GM10847 (cell line): ENCODE measurements around the gene METTL2A.
A peak's percentile ranks its signal among the peaks of the same experiment; 100 is the strongest.

Experiments
- POLR2A ChIP-seq: IDR thresholded peaks from 2 replicates; pipeline ENCODE4 v1.6.1; 2011; ENCODE audit not compliant: insufficient read length; ENCODE audit errors: extremely low read depth

Gene METTL2A, protein sequence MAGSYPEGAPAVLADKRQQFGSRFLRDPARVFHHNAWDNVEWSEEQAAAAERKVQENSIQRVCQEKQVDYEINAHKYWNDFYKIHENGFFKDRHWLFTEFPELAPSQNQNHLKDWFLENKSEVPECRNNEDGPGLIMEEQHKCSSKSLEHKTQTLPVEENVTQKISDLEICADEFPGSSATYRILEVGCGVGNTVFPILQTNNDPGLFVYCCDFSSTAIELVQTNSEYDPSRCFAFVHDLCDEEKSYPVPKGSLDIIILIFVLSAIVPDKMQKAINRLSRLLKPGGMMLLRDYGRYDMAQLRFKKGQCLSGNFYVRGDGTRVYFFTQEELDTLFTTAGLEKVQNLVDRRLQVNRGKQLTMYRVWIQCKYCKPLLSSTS

DNA sequence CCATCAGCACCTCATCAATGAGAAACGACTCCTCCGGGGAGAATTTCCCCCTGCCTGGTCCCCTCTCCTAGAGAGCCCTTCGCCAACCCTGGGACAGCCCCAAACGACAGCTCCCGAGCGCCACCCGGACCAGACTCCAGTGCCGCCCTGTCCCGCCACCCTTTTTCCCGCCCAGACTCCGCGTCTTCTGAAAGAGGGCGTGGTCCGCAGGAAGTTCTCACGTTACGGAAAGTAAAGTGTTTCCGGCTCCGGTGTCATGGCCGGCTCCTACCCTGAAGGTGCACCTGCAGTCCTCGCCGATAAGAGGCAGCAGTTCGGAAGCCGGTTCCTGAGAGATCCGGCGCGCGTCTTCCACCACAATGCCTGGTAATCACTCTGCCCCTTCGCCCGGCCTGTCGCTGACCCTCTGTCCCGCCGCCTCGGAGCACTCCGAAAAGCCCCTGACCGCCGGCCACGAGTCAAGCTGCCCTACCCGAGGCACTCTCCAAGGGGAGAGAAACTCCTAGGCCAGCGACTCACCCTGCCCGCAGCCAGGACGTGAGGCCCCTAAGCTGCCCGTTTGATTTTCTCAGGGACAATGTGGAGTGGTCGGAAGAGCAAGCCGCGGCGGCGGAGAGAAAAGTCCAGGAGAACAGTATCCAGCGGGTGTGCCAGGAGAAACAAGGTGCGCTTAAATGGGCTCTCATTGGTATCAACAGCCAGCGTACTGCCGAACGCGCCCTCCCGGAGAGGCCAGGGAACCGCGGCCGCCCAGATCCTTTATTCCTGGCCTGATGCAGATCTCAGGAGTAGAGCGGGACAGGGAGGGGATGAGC is at the start of gene METTL2A:
TSS of gene METTL2A (plus strand) at position 251 of the 815 bp plus-strand sequence. CDS start at position 257, 6 bp downstream.
- peak; percentile 45 for TF ChIP-seq POLR2A

DNA sequence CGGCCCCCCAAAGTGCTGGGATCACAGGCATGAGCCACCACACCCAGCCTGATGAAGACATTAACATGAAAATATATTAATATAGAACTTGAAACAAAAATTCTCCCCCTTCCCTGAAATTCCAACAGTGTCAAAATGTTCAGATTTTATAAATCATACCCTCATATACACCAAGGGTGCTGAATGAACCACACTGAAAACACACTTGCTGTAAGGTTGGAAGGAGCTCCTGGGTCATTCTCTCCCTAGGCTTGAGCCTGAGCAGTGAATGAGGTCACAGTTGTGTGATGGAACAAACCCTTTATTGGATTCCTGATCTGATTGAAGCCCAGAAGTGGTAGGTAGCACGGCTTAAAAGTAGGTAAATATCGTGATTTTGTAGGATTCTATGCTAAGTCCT is 43.4 kb upstream of the METTL2A start, which contains the start of gene EFCAB3:
TSS of gene EFCAB3 (plus strand) at position 301 of the 400 bp plus-strand sequence. CDS start 2,427 bp downstream, outside the sequence.
- no peak for TF ChIP-seq POLR2A

DNA sequence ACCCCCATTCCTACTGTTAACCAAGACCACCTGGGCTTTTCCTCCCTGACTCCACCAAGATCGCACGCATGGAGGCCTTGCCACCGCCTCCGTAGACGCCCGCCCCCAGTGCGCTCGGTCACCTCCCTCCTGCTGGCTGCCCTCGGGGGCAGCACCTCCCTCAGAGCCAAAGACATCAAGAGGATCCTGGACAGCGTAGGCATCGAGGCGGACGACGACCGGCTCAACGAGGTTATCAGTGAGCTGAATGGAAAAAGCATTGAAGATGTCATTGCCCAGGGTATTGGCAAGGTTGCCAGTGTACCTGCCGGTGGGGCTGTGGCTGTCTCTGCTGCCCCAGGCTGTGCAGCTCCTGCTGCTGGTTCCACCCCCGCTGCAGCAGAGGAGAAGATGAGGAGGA is 42.1 kb upstream of the METTL2A start:
- no peak for TF ChIP-seq POLR2A

DNA sequence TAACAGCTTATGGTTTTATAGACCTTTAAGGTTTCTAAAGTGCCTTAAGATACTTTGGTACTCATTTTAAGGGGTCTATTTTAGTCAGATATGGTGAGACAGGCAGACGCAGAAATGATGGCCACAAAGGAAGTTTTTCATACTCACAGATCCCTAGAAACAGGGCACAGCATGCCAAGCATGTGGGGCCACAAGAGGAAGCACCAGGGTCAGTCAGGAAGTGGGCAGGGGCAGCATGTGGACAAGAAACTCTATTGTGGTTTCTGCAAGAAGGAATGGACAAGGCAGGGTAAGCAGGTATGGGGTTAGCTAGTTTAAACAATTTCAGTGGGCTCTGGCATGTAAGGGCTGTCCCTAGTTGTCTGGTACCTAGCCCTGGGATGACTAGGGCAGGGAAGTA is 34.8 kb upstream of the METTL2A start:
- no peak for TF ChIP-seq POLR2A

DNA sequence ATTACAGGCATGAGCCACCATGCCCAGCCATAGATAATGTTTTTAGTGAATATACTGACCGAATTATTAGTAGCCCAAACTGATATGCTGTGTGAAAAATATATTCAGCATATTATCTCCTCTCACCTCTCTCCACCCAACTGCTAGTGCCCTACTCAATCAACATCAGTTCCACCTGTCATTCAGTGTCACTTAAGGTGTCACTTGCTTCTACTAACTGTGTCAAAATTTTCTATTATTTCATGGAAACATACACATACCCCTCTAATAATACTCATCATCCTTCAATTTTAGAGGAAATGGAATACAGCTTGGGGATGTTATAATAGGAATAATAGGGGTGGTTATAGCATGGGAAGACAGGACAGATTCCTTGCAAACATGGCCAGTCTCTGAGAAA is 30.8 kb upstream of the METTL2A start:
- no peak for TF ChIP-seq POLR2A

DNA sequence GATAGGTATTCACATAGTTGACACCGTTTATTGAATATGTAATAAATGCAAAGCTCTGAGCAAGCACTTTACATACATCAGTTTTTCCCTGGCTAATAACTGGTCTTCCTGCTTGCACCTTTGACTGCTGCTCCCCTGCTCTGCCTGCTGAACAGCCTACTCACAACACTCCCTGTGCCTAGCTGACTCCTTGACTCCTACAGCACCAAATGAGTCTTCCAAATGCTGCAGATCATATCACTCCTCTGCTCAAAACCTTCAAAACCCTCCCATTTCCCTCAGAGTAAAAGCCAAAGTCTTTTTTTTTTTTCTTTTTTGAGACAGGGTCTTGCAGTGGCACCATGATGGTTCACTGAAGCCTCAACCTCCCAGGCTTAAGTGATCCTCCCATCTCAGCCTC is 24.8 kb upstream of the METTL2A start:
- no peak for TF ChIP-seq POLR2A

DNA sequence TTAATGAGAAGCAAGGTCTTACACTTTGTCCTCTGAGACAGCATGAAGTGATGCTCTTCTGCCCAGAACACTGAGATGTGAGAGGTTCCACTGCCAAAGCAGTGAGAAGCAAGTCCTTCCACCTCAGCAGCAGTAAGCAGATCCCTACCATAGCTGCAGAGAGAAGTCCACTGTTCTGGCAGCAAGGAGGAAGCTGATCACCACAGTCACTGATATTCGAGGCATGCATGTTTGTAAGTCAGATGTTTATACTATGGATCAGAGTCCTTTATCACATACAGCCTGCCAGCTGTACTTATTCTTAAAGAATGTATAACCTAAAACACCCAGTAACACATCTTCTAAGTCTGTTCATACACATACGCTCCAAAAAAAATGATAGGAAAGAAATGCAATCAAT is 18.2 kb upstream of the METTL2A start:
- TF ChIP-seq POLR2A: no peak

DNA sequence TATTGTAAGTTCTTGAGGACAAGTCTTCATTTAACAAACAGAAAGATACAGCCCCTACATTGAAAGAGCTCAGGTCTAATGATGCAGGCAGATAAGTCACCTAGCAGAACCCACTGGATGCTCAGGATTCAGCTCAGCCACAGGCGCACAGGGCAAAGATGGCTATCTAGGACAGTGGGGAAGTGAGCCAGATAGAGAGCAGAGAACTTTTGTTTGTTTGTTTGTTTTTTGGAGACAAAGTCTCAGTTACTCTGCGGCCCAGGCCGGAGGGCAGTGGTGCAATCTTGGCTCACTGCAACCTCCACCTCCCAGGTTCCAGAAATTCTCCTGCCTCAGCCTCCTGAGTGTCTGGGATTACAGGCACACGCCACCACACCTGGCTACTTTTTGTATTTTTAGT is 20.4 kb downstream of the METTL2A start:
- TF ChIP-seq POLR2A: no peak

DNA sequence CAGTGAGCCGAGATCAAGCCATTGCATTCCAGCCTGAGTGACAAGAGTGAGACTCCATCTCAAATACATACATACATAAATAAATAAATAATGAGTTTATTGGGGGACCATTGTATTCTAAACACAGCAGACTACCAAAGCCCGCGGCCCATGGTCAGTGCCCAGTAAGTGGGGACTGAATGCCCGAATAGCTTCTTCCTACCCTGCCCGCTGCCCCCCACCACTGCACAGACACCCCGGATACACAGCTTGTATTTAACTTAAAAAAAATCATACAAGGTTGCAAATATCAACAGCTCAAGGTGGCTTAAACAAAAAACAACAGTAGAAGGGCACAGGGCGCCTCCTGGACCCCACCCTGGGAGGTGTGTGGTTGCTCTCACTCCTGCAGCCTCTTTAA is 32.3 kb downstream of the METTL2A start:
- no peak for TF ChIP-seq POLR2A

DNA sequence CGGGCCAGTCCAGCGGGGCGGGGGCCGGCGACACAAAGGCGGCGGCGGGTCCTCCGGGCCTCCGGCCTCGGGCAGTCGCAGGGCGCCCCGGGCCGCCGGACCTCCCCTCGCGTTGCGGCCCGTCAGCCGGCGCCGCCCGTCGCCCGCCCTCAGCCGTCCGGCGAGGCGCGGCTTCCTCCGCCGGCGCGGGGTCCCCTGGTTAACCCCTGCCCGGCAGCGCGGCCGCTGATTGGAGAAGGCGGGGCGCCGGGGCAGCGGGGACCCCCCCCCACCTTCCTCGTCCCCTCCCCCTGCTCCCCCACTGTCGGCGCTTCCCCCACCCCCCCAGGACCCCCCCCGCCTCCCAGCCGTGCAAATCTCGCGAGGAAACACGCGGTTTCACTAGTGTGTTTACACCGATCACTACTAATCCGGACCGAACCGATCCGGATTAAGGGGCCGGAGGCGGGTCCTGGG is 54.8 kb downstream of the METTL2A start, which contains the start of gene TLK2:
TSS of gene TLK2 (plus strand) at position 402 of the 456 bp plus-strand sequence. CDS start 2,301 bp downstream, outside the sequence.
- TF ChIP-seq POLR2A: peak; percentile 66
